K562 (cell line): ENCODE results near the gene PPM1F. TPM values are rescaled to one million over a fixed set of nuclear protein-coding genes. Genes with fewer than 3 reads are reported as not detected.

ENCODE experiments used
- ARID3A ChIP-seq: IDR thresholded peaks from 2 replicates; pipeline ENCODE4 v1.6.1; 2012; ENCODE audit warnings: low read depth, low read length, improper control_type of control experiment, borderline replicate concordance
- CHD2 ChIP-seq: IDR thresholded peaks from 2 replicates; pipeline ENCODE4 v1.6.1; 2011; ENCODE audit warnings: low read depth, low read length
- CREB5 ChIP-seq: fragments of 250-450 bp; sonication (Bioruptor Pico); IDR thresholded peaks from 2 replicates; pipeline ENCODE4 v1.5.0; 2020; ENCODE audit warnings: mild to moderate bottlenecking
- ETV6 ChIP-seq, 3 experiments: fragments of 150-350 bp in 1 of 3; sonication (generic) in 1 of 3; formaldehyde crosslinking in 1 of 3; IDR thresholded peaks; 2 replicates each; pipeline versions ENCODE4 v1.6.1 to v1.8.0; 2014 to 2022; ENCODE audit warnings: borderline replicate concordance in 2 of 3, low read depth in 2 of 3, antibody characterized with exemption in 1 of 3, low read length in 1 of 3, mild to moderate bottlenecking in 1 of 3, missing genetic modification reagents in 1 of 3
- EZH2 ChIP-seq: IDR thresholded peaks from 2 replicates; pipeline ENCODE4 v1.6.1; 2012; ENCODE audit warnings: low read depth, mild to moderate bottlenecking, inconsistent platforms, low read length, borderline replicate concordance
- KDM5B ChIP-seq: fragments of 200-600 bp; sonication (generic); IDR thresholded peaks from 2 replicates; pipeline ENCODE4 v1.6.1; 2012; ENCODE audit warnings: low read depth, mild to moderate bottlenecking, moderate library complexity, low read length, control low read depth, inconsistent platforms; ENCODE audit not compliant: insufficient replicate concordance
- MTA3 ChIP-seq: fragments of 450-650 bp; formaldehyde crosslinking; IDR thresholded peaks from 2 replicates; pipeline ENCODE4 v1.6.1; 2017; ENCODE audit warnings: mild to moderate bottlenecking, borderline replicate concordance
- MYC ChIP-seq, 2 experiments: fragments of 250-450 bp in 1 of 2; sonication (Bioruptor Pico) in 1 of 2; IDR thresholded peaks; 2 replicates each; pipeline versions ENCODE4 v1.5.1 to v1.6.1; 2012 to 2021; ENCODE audit warnings: low read depth in 2 of 2, borderline replicate concordance in 1 of 2, improper control_type of control experiment in 1 of 2, low read length in 1 of 2, mild to moderate bottlenecking in 1 of 2, moderate library complexity in 1 of 2
- PHF8 ChIP-seq: fragments of 200-600 bp; sonication (generic); IDR thresholded peaks from 2 replicates; pipeline ENCODE4 v1.6.1; 2012; ENCODE audit warnings: mixed run types, mild to moderate bottlenecking, inconsistent platforms, low read length, moderate library complexity, borderline replicate concordance
- SAFB ChIP-seq: fragments of 200-400 bp; formaldehyde crosslinking; IDR thresholded peaks from 2 replicates; pipeline ENCODE4 v1.6.1; 2017; ENCODE audit warnings: low read depth, low read length, borderline replicate concordance
- SMAD1 ChIP-seq: fragments of 150-350 bp; IDR thresholded peaks from 2 replicates; pipeline ENCODE4 v1.6.1; 2014; ENCODE audit warnings: low read length, low read depth; ENCODE audit not compliant: partially characterized antibody
- TCF7L2 ChIP-seq: fragments of 150-350 bp; IDR thresholded peaks from 2 replicates; pipeline ENCODE4 v1.6.1; 2016; ENCODE audit warnings: low read depth, mild to moderate bottlenecking, low read length, moderate library complexity
- WHSC1 ChIP-seq: IDR thresholded peaks from one replicate; pipeline ENCODE4 v1.6.1; 2012; ENCODE audit warnings: low read length, control low read depth, inconsistent platforms
- YY1 ChIP-seq, 3 experiments: IDR thresholded peaks; 2 replicates each; pipeline ENCODE4 v1.6.1; 2011; ENCODE audit warnings: low read length in 2 of 3, mild to moderate bottlenecking in 2 of 3, moderate library complexity in 2 of 3, borderline replicate concordance in 1 of 3, control low read depth in 1 of 3, low read depth in 1 of 3; ENCODE audit not compliant: insufficient read depth in 3 of 3, insufficient replicate concordance in 2 of 3, control insufficient read depth in 1 of 3, insufficient read length in 1 of 3; ENCODE audit errors: extremely low read depth in 1 of 3
- ZBED1 ChIP-seq: IDR thresholded peaks from 2 replicates; pipeline ENCODE4 v1.6.1; 2014
- ZKSCAN1 ChIP-seq: fragments of 150-350 bp; IDR thresholded peaks from 2 replicates; pipeline ENCODE4 v1.6.1; 2016; ENCODE audit warnings: low read depth, low read length
- ZMIZ1 ChIP-seq, 2 experiments: fragments of 150-350 bp in 1 of 2; IDR thresholded peaks; 2 replicates each; pipeline ENCODE4 v1.6.1; 2012 to 2016; ENCODE audit warnings: low read depth in 2 of 2, low read length in 2 of 2, mild to moderate bottlenecking in 1 of 2, moderate library complexity in 1 of 2
- polyA plus RNA-seq, 8 experiments: library from polyadenylated mRNA; depleted of rRNA in 4 of 8; stranded (reverse) in 5 of 8; unstranded in 3 of 8; fragments of >200 nt; fragmentation: Nextera tagmentation in 2 of 8; fragmentation: Illumina TruSeq in 1 of 8; extraction: Ambion mirVana in 2 of 8; extraction: Trizol in 1 of 8; gene quantifications; 2 replicates each; pipeline versions ENCODE4 v1.2.1 to v1.2.3, GENCODE V29; 2011 to 2014; ENCODE audit warnings: inconsistent platforms in 1 of 8, missing spikeins in 1 of 8
- total RNA-seq, 7 experiments: library from RNA; depleted of rRNA in 6 of 7; stranded (reverse); fragments of >200 nt in 6 of 7; fragmentation: Illumina TruSeq in 2 of 7; extraction: Trizol in 2 of 7; gene quantifications; 2 replicates each; pipeline versions ENCODE4 v1.2.1 to v1.2.3, GENCODE V29; 2011 to 2021; ENCODE audit warnings: low replicate concordance in 1 of 7

The PPM1F gene
- total and polyA plus RNA-seq, 9 of the 15 experiments (the other 6 are each of a cell fraction or from before 2014, with no cell fraction given) = 2.1 to 159 (median 64.0) TPM

GRCh38 chr22:21952586-21953571, at the start of gene PPM1F (continued):
- TF ChIP-seq PHF8 (peak; percentile 97; the same call in 1 of the 2 replicates), ZMIZ1 (IDR thresholded peaks at IDR 0.05; ENCODE audit: low read depth in 2 of 2, low read length in 2 of 2) (peak; percentile 57 to 85; a peak in 3 of 4 replicates), TCF7L2 (peak; percentile 70), YY1 (IDR thresholded peaks at IDR 0.05; ENCODE audit: borderline replicate concordance in 1 of 3, control insufficient read depth in 1 of 3, extremely low read depth in 1 of 3, insufficient read depth in 3 of 3, insufficient read length in 1 of 3, insufficient replicate concordance in 2 of 3, low read depth in 1 of 3, low read length in 2 of 3) (peak in 1 of 3 experiments; percentile 79), CREB5 (CRISPR knock-in tag) (no peak), WHSC1 (peak; percentile 97), SMAD1 (peak; percentile 58), ETV6 (IDR thresholded peaks at IDR 0.05; ENCODE audit: borderline replicate concordance in 1 of 2, low read depth in 2 of 2, low read length in 1 of 2) (0 out of 4 replicates have a peak, but pooled peaks of 1 of the 2 experiments have one; percentile 35), ETV6 (CRISPR knock-in tag; IDR thresholded peaks at IDR 0.05; ENCODE audit: borderline replicate concordance) (no peak), KDM5B (peak; percentile 95), SAFB (no peak), ZBED1 (no peak), MYC (IDR thresholded peaks at IDR 0.05; ENCODE audit: low read depth, low read length) (peak; percentile 87), MYC (CRISPR knock-in tag; IDR thresholded peaks at IDR 0.05; ENCODE audit: borderline replicate concordance, low read depth) (no peak), CHD2 (peak; percentile 46), ARID3A (peak; percentile 80), EZH2 (peak; percentile 91; the same call in 1 of the 2 replicates), MTA3 (no peak), ZKSCAN1 (peak; percentile 80; the same call in 1 of the 2 replicates)
